ENCODE measurements around the gene F7. TPM values are rescaled to one million over a fixed set of nuclear protein-coding genes. Genes with fewer than 3 reads are reported as not detected.

F7 gene
- total and polyA plus RNA-seq, 9 of the 15 experiments (the other 6 are each of a cell fraction or from before 2014, with no cell fraction given), result not detected

DNA sequence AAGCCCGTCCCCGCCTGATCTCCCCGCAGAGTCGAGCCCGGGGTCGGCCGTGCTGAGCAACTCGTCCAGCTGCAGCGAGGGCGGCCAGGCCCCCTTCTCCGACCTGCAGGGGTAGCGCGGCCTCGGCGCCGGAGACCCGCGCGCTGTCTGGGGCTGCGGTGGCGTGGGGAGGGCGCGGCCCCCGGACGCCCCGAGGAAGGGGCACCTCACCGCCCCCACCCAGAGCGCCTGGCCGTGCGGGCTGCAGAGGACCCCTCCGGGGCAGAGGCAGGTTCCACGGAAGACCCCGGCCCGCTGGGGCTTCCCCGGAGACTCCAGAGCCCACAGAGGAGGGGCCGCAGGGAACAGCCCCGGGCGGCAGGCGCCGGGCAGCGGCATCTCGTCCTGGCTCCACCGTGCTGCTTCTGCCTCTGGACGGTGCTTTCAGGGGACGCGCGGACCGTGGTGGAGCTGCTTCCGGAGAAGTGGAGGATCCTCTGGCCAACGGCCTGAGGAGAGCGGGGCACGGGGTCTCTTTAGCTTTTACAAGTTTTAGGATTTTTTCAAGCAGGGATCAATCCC, 8.8 kb upstream of the F7 start (continued):
- TF ChIP-seq, protein P1, sequence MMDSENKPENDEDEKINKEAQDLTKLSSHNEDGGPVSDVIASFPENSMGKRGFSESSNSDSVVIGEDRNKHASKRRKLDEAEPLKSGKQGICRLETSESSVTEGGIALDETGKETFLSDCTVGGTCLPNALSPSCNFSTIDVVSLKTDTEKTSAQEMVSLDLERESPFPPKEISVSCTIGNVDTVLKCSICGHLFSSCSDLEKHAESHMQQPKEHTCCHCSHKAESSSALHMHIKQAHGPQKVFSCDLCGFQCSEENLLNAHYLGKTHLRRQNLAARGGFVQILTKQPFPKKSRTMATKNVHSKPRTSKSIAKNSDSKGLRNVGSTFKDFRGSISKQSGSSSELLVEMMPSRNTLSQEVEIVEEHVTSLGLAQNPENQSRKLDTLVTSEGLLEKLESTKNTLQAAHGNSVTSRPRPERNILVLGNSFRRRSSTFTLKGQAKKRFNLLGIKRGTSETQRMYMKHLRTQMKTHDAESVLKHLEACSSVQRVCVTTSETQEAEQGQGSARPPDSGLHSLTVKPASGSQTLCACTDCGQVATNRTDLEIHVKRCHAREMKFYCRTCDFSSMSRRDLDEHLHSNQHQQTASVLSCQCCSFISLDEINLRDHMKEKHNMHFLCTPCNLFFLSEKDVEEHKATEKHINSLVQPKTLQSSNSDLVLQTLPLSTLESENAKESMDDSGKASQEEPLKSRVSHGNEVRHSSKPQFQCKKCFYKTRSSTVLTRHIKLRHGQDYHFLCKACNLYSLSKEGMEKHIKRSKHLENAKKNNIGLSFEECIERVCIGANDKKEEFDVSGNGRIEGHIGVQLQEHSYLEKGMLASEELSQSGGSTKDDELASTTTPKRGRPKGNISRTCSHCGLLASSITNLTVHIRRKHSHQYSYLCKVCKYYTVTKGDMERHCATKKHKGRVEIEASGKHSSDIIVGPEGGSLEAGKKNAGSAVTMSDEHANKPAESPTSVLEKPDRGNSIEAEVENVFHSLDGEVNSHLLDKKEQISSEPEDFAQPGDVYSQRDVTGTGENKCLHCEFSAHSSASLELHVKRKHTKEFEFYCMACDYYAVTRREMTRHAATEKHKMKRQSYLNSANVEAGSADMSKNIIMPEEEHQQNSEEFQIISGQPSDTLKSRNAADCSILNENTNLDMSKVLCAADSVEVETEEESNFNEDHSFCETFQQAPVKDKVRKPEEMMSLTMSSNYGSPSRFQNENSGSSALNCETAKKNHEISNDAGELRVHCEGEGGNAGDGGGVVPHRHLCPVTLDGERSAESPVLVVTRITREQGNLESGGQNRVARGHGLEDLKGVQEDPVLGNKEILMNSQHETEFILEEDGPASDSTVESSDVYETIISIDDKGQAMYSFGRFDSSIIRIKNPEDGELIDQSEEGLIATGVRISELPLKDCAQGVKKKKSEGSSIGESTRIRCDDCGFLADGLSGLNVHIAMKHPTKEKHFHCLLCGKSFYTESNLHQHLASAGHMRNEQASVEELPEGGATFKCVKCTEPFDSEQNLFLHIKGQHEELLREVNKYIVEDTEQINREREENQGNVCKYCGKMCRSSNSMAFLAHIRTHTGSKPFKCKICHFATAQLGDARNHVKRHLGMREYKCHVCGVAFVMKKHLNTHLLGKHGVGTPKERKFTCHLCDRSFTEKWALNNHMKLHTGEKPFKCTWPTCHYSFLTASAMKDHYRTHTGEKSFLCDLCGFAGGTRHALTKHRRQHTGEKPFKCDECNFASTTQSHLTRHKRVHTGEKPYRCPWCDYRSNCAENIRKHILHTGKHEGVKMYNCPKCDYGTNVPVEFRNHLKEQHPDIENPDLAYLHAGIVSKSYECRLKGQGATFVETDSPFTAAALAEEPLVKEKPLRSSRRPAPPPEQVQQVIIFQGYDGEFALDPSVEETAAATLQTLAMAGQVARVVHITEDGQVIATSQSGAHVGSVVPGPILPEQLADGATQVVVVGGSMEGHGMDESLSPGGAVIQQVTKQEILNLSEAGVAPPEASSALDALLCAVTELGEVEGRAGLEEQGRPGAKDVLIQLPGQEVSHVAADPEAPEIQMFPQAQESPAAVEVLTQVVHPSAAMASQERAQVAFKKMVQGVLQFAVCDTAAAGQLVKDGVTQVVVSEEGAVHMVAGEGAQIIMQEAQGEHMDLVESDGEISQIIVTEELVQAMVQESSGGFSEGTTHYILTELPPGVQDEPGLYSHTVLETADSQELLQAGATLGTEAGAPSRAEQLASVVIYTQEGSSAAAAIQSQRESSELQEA (IDR thresholded peaks at IDR 0.05; ENCODE audit: low read depth), result no peak
- TF ChIP-seq E2F3 (CRISPR knock-in tag; IDR thresholded peaks at IDR 0.05) (no peak), CREB1 (IDR thresholded peaks at IDR 0.05) (no peak), CREB1 (CRISPR knock-in tag; IDR thresholded peaks at IDR 0.05) (no peak), GATAD2B (IDR thresholded peaks at IDR 0.05; ENCODE audit: borderline replicate concordance) (no peak), ZZZ3 (IDR thresholded peaks at IDR 0.05) (no peak), PYGO2 (tag; IDR thresholded peaks at IDR 0.05) (no peak), NCOA1 (IDR thresholded peaks at IDR 0.05; ENCODE audit: low read depth) (no peak), PHF20 (IDR thresholded peaks at IDR 0.05; ENCODE audit: partially characterized antibody) (no peak), EP300 (IDR thresholded peaks at IDR 0.05; ENCODE audit: low read length) (no peak), PML (IDR thresholded peaks at IDR 0.05; ENCODE audit: low read length) (no peak), NR3C1 (CRISPR knock-in tag; IDR thresholded peaks at IDR 0.05) (no peak), ETV6 (IDR thresholded peaks at IDR 0.05; ENCODE audit: borderline replicate concordance in 1 of 2, low read depth in 2 of 2, low read length in 1 of 2) (no peak), ETV6 (CRISPR knock-in tag; IDR thresholded peaks at IDR 0.05; ENCODE audit: borderline replicate concordance) (no peak), ZNF695 (CRISPR knock-in tag; IDR thresholded peaks at IDR 0.05) (no peak), ZNF699 (CRISPR knock-in tag; IDR thresholded peaks at IDR 0.05; ENCODE audit: insufficient replicate concordance) (no peak), CBFA2T3 (IDR thresholded peaks at IDR 0.05) (no peak), SMC3 (conservative IDR thresholded peaks at IDR 0.05; ENCODE audit: insufficient read depth, low read depth, low read length) (no peak)
- TF ChIP-seq, protein P2, sequence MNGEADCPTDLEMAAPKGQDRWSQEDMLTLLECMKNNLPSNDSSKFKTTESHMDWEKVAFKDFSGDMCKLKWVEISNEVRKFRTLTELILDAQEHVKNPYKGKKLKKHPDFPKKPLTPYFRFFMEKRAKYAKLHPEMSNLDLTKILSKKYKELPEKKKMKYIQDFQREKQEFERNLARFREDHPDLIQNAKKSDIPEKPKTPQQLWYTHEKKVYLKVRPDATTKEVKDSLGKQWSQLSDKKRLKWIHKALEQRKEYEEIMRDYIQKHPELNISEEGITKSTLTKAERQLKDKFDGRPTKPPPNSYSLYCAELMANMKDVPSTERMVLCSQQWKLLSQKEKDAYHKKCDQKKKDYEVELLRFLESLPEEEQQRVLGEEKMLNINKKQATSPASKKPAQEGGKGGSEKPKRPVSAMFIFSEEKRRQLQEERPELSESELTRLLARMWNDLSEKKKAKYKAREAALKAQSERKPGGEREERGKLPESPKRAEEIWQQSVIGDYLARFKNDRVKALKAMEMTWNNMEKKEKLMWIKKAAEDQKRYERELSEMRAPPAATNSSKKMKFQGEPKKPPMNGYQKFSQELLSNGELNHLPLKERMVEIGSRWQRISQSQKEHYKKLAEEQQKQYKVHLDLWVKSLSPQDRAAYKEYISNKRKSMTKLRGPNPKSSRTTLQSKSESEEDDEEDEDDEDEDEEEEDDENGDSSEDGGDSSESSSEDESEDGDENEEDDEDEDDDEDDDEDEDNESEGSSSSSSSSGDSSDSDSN (IDR thresholded peaks at IDR 0.05; ENCODE audit: borderline replicate concordance in 1 of 2, low read depth in 2 of 2, low read length in 2 of 2), result no peak
